Measurements from ENCODE around the gene CIPC.

DNA sequence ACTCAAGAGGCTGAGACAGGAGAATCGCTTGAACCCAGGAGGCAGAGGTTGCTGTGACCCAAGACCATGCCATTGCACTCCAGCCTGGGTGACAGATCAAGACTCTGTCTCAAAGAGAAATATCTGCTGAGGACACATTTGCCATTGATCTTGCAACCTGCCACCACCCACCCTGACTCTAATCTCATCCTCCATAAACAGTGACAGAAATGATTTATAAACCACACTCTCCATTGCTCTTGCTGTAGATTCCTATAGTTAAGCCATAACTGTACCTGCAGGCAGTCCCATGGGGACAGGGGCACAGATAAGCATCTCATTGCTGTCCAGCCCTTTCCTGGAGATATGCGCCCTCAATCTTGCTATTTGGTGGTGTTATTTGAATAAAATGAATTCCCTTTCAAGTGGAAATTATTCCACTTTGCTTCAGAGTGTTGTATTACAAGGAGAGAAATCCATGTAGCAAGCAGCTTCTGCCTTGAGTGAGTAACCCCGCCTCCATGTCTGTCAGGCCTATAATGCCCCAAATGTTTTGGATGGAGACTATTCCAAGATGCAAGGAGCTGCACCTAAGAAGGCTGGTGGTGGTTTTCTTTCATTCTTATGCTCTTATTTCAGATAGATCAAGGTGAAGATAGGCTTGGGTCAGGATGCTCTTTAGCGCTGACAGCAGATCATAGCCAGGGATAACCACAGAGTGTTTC lies 46.5 kb downstream of the CIPC start:
- TF ChIP-seq, protein P1, sequence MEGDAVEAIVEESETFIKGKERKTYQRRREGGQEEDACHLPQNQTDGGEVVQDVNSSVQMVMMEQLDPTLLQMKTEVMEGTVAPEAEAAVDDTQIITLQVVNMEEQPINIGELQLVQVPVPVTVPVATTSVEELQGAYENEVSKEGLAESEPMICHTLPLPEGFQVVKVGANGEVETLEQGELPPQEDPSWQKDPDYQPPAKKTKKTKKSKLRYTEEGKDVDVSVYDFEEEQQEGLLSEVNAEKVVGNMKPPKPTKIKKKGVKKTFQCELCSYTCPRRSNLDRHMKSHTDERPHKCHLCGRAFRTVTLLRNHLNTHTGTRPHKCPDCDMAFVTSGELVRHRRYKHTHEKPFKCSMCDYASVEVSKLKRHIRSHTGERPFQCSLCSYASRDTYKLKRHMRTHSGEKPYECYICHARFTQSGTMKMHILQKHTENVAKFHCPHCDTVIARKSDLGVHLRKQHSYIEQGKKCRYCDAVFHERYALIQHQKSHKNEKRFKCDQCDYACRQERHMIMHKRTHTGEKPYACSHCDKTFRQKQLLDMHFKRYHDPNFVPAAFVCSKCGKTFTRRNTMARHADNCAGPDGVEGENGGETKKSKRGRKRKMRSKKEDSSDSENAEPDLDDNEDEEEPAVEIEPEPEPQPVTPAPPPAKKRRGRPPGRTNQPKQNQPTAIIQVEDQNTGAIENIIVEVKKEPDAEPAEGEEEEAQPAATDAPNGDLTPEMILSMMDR (conservative IDR thresholded peaks at IDR 0.05) = no peak
- TF ChIP-seq EZH2 (IDR thresholded peaks at IDR 0.05; ENCODE audit: low read depth) = no peak
